Measurements from ENCODE around the gene DMXL1. TPM values are rescaled to one million over a fixed set of nuclear protein-coding genes. Genes with fewer than 3 reads are reported as not detected.

The DMXL1 gene
- total RNA-seq, 4 donors from 2014 or later = 40.7 to 80.9 (median 46.6) TPM

GRCh38 chr5:119282628-119283027 is 211.7 kb downstream of the DMXL1 start:
- DNase-seq (ENCODE audit: low spot score) (no peak), ATAC-seq (ENCODE audit: low FRiP score) (no peak)
- TF ChIP-seq CTCF (IDR thresholded peaks at IDR 0.05) = no peak

- no peak for DNase-seq (ENCODE audit: low spot score)
- ATAC-seq (ENCODE audit: low FRiP score) = no peak
- no peak for TF ChIP-seq CTCF (IDR thresholded peaks at IDR 0.05)
Observed at GRCh38 chr5:119284031-119284430, 213.1 kb downstream of the DMXL1 start.

GRCh38 chr5:119285070-119285916 is 214.4 kb downstream of the DMXL1 start:
- no peak for TF ChIP-seq CTCF (IDR thresholded peaks at IDR 0.05)
- no peak for DNase-seq (ENCODE audit: low spot score)
- no peak for ATAC-seq (ENCODE audit: low FRiP score)

GRCh38 chr5:119286511-119287488 is 215.9 kb downstream of the DMXL1 start:
- ATAC-seq (ENCODE audit: low FRiP score) (no peak), DNase-seq (ENCODE audit: low spot score) (no peak)
- TF ChIP-seq CTCF (IDR thresholded peaks at IDR 0.05) = no peak

- ATAC-seq (ENCODE audit: low FRiP score) (no peak), DNase-seq (ENCODE audit: low spot score) (no peak)
- no peak for TF ChIP-seq CTCF (IDR thresholded peaks at IDR 0.05)
Observed at GRCh38 chr5:119287547-119288111, 216.7 kb downstream of the DMXL1 start.

- DNase-seq (ENCODE audit: low spot score) (no peak), ATAC-seq (ENCODE audit: low FRiP score) (no peak)
- TF ChIP-seq CTCF (IDR thresholded peaks at IDR 0.05) = no peak
Observed at GRCh38 chr5:119288379-119289033, 217.6 kb downstream of the DMXL1 start.
